H9 (cell line): ENCODE data around the gene MYO5B. TPM values are rescaled to one million over a fixed set of nuclear protein-coding genes. Genes with fewer than 3 reads are reported as not detected.

Experiments
- DNase-seq: peaks from one replicate; pipeline ENCODE4 v3.0.0-alpha.2; 2017
- H2AFZ ChIP-seq: one replicate; pipeline ENCODE4 v1.6.1; 2013; ENCODE audit warnings: mild to moderate bottlenecking, low read length, control low read depth, moderate library complexity
- H2AK5ac ChIP-seq: 2 replicates; pipeline ENCODE4 v1.6.1; 2013; ENCODE audit warnings: low read length, control low read depth, mixed read lengths; ENCODE audit not compliant: insufficient read length
- H2BK120ac ChIP-seq: one replicate; pipeline ENCODE4 v1.6.1; 2013; ENCODE audit warnings: low read depth, mild to moderate bottlenecking, low read length, control low read depth, inconsistent platforms; ENCODE audit not compliant: poor library complexity, severe bottlenecking
- H2BK12ac ChIP-seq: 2 replicates; pipeline ENCODE4 v1.6.1; 2013; ENCODE audit warnings: low read length, control low read depth, mixed read lengths, low read depth; ENCODE audit not compliant: insufficient read length
- H2BK15ac ChIP-seq: 2 replicates; pipeline ENCODE4 v1.6.1; 2013; ENCODE audit warnings: low read depth, low read length, control low read depth
- H2BK20ac ChIP-seq: one replicate; pipeline ENCODE4 v1.6.1; 2013; ENCODE audit warnings: low read depth, mild to moderate bottlenecking, low read length, control low read depth, inconsistent platforms; ENCODE audit not compliant: poor library complexity, severe bottlenecking
- H2BK5ac ChIP-seq: 2 replicates; pipeline ENCODE4 v1.6.1; 2013; ENCODE audit warnings: low read length, control low read depth, mixed read lengths; ENCODE audit not compliant: insufficient read length
- H3K14ac ChIP-seq: 2 replicates; pipeline ENCODE4 v1.6.1; 2013; ENCODE audit warnings: low read length, control low read depth; ENCODE audit not compliant: insufficient read depth
- H3K18ac ChIP-seq: 2 replicates; pipeline ENCODE4 v1.6.1; 2013; ENCODE audit warnings: low read depth, mild to moderate bottlenecking, mixed read lengths, low read length, control low read depth; ENCODE audit not compliant: insufficient read length
- H3K23ac ChIP-seq: 2 replicates; pipeline ENCODE4 v1.6.1; 2013; ENCODE audit warnings: low read length, control low read depth, mixed read lengths, low read depth; ENCODE audit not compliant: insufficient read length
- H3K23me2 ChIP-seq: 2 replicates; pipeline ENCODE4 v1.6.1; 2013; ENCODE audit warnings: low read depth, mild to moderate bottlenecking, mixed read lengths, low read length, control low read depth; ENCODE audit not compliant: insufficient read length, poor library complexity, severe bottlenecking
- H3K27ac ChIP-seq: 2 replicates; pipeline ENCODE4 v1.5.1; 2013; ENCODE audit warnings: low read length, control low read depth, mixed read lengths, low read depth; ENCODE audit not compliant: insufficient read length
- H3K27me3 ChIP-seq: 2 replicates; pipeline ENCODE4 v1.6.1; 2013; ENCODE audit warnings: low read length, control low read depth, inconsistent platforms; ENCODE audit not compliant: insufficient read depth
- H3K4ac ChIP-seq: 2 replicates; pipeline ENCODE4 v1.6.1; 2013; ENCODE audit warnings: low read depth, mild to moderate bottlenecking, control low read depth, inconsistent platforms, low read length, moderate library complexity
- H3K4me1 ChIP-seq: 2 replicates; pipeline ENCODE4 v1.6.1; 2013; ENCODE audit warnings: low read length, control low read depth, inconsistent platforms; ENCODE audit not compliant: insufficient read depth
- H3K4me2 ChIP-seq: 2 replicates; pipeline ENCODE4 v1.6.1; 2013; ENCODE audit warnings: low read length, control low read depth, mixed read lengths; ENCODE audit not compliant: insufficient read length, insufficient read depth
- H3K56ac ChIP-seq: 2 replicates; pipeline ENCODE4 v1.6.1; 2013; ENCODE audit warnings: low read depth, mild to moderate bottlenecking, mixed read lengths, low read length, control low read depth; ENCODE audit not compliant: insufficient read length
- H3K79me1 ChIP-seq: 2 replicates; pipeline ENCODE4 v1.6.1; 2013; ENCODE audit warnings: low read depth, mild to moderate bottlenecking, moderate library complexity, low read length, control low read depth, inconsistent platforms; ENCODE audit not compliant: insufficient read depth, poor library complexity, severe bottlenecking
- H3K79me2 ChIP-seq: 2 replicates; pipeline ENCODE4 v1.6.1; 2013; ENCODE audit warnings: low read length, control low read depth, inconsistent platforms; ENCODE audit not compliant: insufficient read depth
- H3K9ac ChIP-seq: 2 replicates; pipeline ENCODE4 v1.6.1; 2013; ENCODE audit warnings: low read length, control low read depth, mixed read lengths; ENCODE audit not compliant: insufficient read length; ENCODE audit errors: extremely low read depth
- H3K9me3 ChIP-seq: one replicate; pipeline ENCODE4 v1.6.1; 2013; ENCODE audit warnings: low read depth, low read length, inconsistent platforms; ENCODE audit not compliant: control insufficient read depth
- H3T11ph ChIP-seq: one replicate; pipeline ENCODE4 v1.6.1; 2013; ENCODE audit warnings: mild to moderate bottlenecking, low read length, control low read depth, inconsistent platforms
- H4K20me1 ChIP-seq: one replicate; pipeline ENCODE4 v1.6.1; 2013; ENCODE audit not compliant: control insufficient read depth, insufficient read length, insufficient read depth
- H4K5ac ChIP-seq: 2 replicates; pipeline ENCODE4 v1.6.1; 2013; ENCODE audit warnings: low read depth, mild to moderate bottlenecking, mixed read lengths, low read length, control low read depth; ENCODE audit not compliant: insufficient read length
- H4K8ac ChIP-seq: replicated peaks from 2 replicates; pipeline ENCODE4 v1.6.1; 2013; ENCODE audit warnings: low read length, control low read depth, mixed read lengths, low read depth; ENCODE audit not compliant: insufficient read length
- H4K91ac ChIP-seq: 2 replicates; pipeline ENCODE4 v1.6.1; 2013; ENCODE audit warnings: low read depth, mild to moderate bottlenecking, moderate library complexity, mixed read lengths, low read length, control low read depth; ENCODE audit not compliant: insufficient read length
- H3K27ac Mint-ChIP-seq, 3 experiments: 2 replicates in 2 of 3; 3 replicates in 1 of 3; pipeline ENCODE4 v1.8.0; 2020 to 2021; ENCODE audit warnings: mixed read lengths in 3 of 3, mild to moderate bottlenecking in 1 of 3, moderate library complexity in 1 of 3
- H3K27me3 Mint-ChIP-seq: 2 replicates; pipeline ENCODE4 v1.8.0; 2021; ENCODE audit warnings: low read depth, mild to moderate bottlenecking, moderate library complexity, mixed read lengths
- H3K36me3 Mint-ChIP-seq, 3 experiments: 2 replicates in 2 of 3; 3 replicates in 1 of 3; pipeline ENCODE4 v1.8.0; 2020 to 2021; ENCODE audit warnings: low read depth in 3 of 3, mixed read lengths in 3 of 3; ENCODE audit not compliant: insufficient read depth in 1 of 3
- H3K4me1 Mint-ChIP-seq, 2 experiments: 2 replicates each; pipeline ENCODE4 v1.8.0; 2020; ENCODE audit warnings: mixed read lengths in 2 of 2
- H3K4me3 Mint-ChIP-seq, 2 experiments: 2 replicates in 1 of 2; 3 replicates in 1 of 2; pipeline ENCODE4 v1.8.0; 2020 to 2021; ENCODE audit warnings: mild to moderate bottlenecking in 2 of 2, mixed read lengths in 2 of 2, moderate library complexity in 1 of 2
- H3K9me3 Mint-ChIP-seq, 2 experiments: 2 replicates in 1 of 2; 3 replicates in 1 of 2; pipeline ENCODE4 v1.8.0; 2020; ENCODE audit warnings: mild to moderate bottlenecking in 2 of 2, mixed read lengths in 2 of 2, moderate library complexity in 1 of 2
- CTCF ChIP-seq: fragments of 200-600 bp; sonication (generic); conservative IDR thresholded peaks from 3 replicates; pipeline ENCODE4 v1.8.0; 2021; ENCODE audit warnings: antibody characterized with exemption, mild to moderate bottlenecking
- WGBS: extraction: QIAGEN DNeasy Blood & Tissue Kit; methylation state at CpG from one replicate; pipeline ENCODE4 v1.1.7; 2013; ENCODE audit warnings: missing lambda C conversion rate, low lambda C conversion rate, mixed read lengths; ENCODE audit not compliant: insufficient read length; ENCODE audit errors: extremely low coverage; 5-methylcytosine and 5-hydroxymethylcytosine counted together
- total RNA-seq: library from RNA; stranded (reverse); gene quantifications from 2 replicates; pipeline ENCODE4 v1.2.1, GENCODE V29; 2021

The MYO5B gene
- total RNA-seq, 1 experiment from 2014 or later, result 9.3 TPM

GRCh38 chr18:50199921-50200320 lies 5.0 kb upstream of the MYO5B start:
- WGBS, result no CpG with 5 or more reads among the region's 1 CpG

More at GRCh38 chr18:50199921-50200320, 5.0 kb upstream of the MYO5B start:
- H3K79me2 ChIP-seq, result no peaks in the 10 kb centered on the region
- no peak overlapping the region for H3K4me3 Mint-ChIP-seq
- H3K23me2 ChIP-seq, result peaks cover 4% of the 10 kb centered on the region
- H3K4me2 ChIP-seq, result no peak overlapping the region
- H3K79me1 ChIP-seq, result no peaks in the 10 kb centered on the region
- no peak overlapping the region for H4K8ac ChIP-seq
- no peak overlapping the region for H3K9ac ChIP-seq
- no peak overlapping the region for H4K5ac ChIP-seq
- no peak for TF ChIP-seq CTCF
- no peak overlapping the region for H4K91ac ChIP-seq
- no peak overlapping the region for H2AK5ac ChIP-seq
- no peak overlapping the region for H3K4ac ChIP-seq
- no peak overlapping the region for H3K23ac ChIP-seq
- no peak overlapping the region for H2AFZ ChIP-seq
- no peaks in the 10 kb centered on the region for H3K9me3 ChIP-seq
- no peak overlapping the region for H3K18ac ChIP-seq
- H3K27ac Mint-ChIP-seq, result no peak overlapping the region
- peaks cover 16 to 23% of the 10 kb centered on the region in 2 experiments for H3K4me1 Mint-ChIP-seq
- no peaks in the 10 kb centered on the region for H3K4me1 ChIP-seq
- no peaks in the 10 kb centered on the region for H4K20me1 ChIP-seq
- no peak overlapping the region for H2BK15ac ChIP-seq
- H3K27ac ChIP-seq, result no peak overlapping the region
- no peak overlapping the region for H2BK12ac ChIP-seq
- H3K36me3 Mint-ChIP-seq, result no peaks in the 10 kb centered on the region; a peak in 1 of 7 replicates
- no peak overlapping the region for H2BK20ac ChIP-seq
- H3K9me3 Mint-ChIP-seq, result peaks cover 0 to 6% of the 10 kb centered on the region in 2 experiments; a peak in 3 of 5 replicates
- no peak overlapping the region for H3K56ac ChIP-seq
- no peak overlapping the region for H3K14ac ChIP-seq
- peaks cover 62% of the 10 kb centered on the region for H3K27me3 Mint-ChIP-seq
- H3T11ph ChIP-seq, result no peak overlapping the region
- H2BK5ac ChIP-seq, result no peak overlapping the region
- H3K27me3 ChIP-seq, result peaks cover 5% of the 10 kb centered on the region; the same call in 1 of the 2 replicates
- no peak for DNase-seq
- no peak overlapping the region for H2BK120ac ChIP-seq
